Measurements from ENCODE around the gene PPP1R14D. TPM values are rescaled to one million over a fixed set of nuclear protein-coding genes. Genes with fewer than 3 reads are reported as not detected.

Gene PPP1R14D
- total RNA-seq, 1 donor from 2014 or later: not detected

GRCh38 chr15:40844696-40845030, 16.2 kb upstream of the PPP1R14D start:
- no peak for DNase-seq (ENCODE audit: low read depth)
- H3K4me3 ChIP-seq (ENCODE audit: low read depth, low read length): peak overlapping the region; percentile 84

GRCh38 chr15:40843885-40844695, 15.6 kb upstream of the PPP1R14D start, which contains the start of gene SPINT1:
Gene SPINT1 (plus strand): TSS chr15:40844048. CDS start chr15:40844555, 507 bp downstream.
- DNase-seq (ENCODE audit: low read depth): no peak
- H3K4me3 ChIP-seq (ENCODE audit: low read depth, low read length): peak within 1 kb of the TSS; percentile 84
- no peak for TF ChIP-seq CTCF (conservative IDR thresholded peaks at IDR 0.05; ENCODE audit: low read depth, low read length)

More at GRCh38 chr15:40844696-40845030, 16.2 kb upstream of the PPP1R14D start:
- no peak for TF ChIP-seq CTCF (conservative IDR thresholded peaks at IDR 0.05; ENCODE audit: low read depth, low read length)

- no peak for DNase-seq (ENCODE audit: low read depth)
- no peak for TF ChIP-seq CTCF (conservative IDR thresholded peaks at IDR 0.05; ENCODE audit: low read depth, low read length)
- peak overlapping the region; percentile 84 for H3K4me3 ChIP-seq (ENCODE audit: low read depth, low read length)
Observed at GRCh38 chr15:40843261-40843884, 14.9 kb upstream of the PPP1R14D start.

- H3K4me3 ChIP-seq (ENCODE audit: low read depth, low read length): no peak overlapping the region
- no peak for TF ChIP-seq CTCF (conservative IDR thresholded peaks at IDR 0.05; ENCODE audit: low read depth, low read length)
- DNase-seq (ENCODE audit: low read depth): no peak
Observed at GRCh38 chr15:40841741-40842140, 13.2 kb upstream of the PPP1R14D start.

GRCh38 chr15:40838756-40839155, 10.2 kb upstream of the PPP1R14D start:
- no peak for DNase-seq (ENCODE audit: low read depth)
- no peak for TF ChIP-seq CTCF (conservative IDR thresholded peaks at IDR 0.05; ENCODE audit: low read depth, low read length)
- H3K4me3 ChIP-seq (ENCODE audit: low read depth, low read length): no peak overlapping the region

GRCh38 chr15:40836020-40836419, 7.5 kb upstream of the PPP1R14D start:
- TF ChIP-seq CTCF (conservative IDR thresholded peaks at IDR 0.05; ENCODE audit: low read depth, low read length): no peak
- H3K4me3 ChIP-seq (ENCODE audit: low read depth, low read length): no peak overlapping the region
- no peak for DNase-seq (ENCODE audit: low read depth)

Measured in epithelial cell of proximal tubule (primary cell).